Upper lobe of right lung (tissue), 1 donor: ENCODE results near the gene PUM1. TPM values are rescaled to one million over a fixed set of nuclear protein-coding genes. Genes with fewer than 3 reads are reported as not detected.
A peak's percentile ranks its signal among the peaks of the same experiment; 100 is the strongest.

ENCODE experiments used
- ATAC-seq: fragments of 200-7000 bp; cut with Tn5 transposase; one replicate; pipeline ENCODE4 v1.9.1; 2020; ENCODE audit warnings: mild to moderate bottlenecking, moderate library complexity
- DNase-seq: peaks from one replicate; pipeline ENCODE4 v3.0.0-alpha.2; 2020
- H3K27ac ChIP-seq: fragments of 200-600 bp; one replicate; pipeline ENCODE4 v1.8.0; 2022
- H3K27me3 ChIP-seq: fragments of 200-600 bp; one replicate; pipeline ENCODE4 v1.8.0; 2022; ENCODE audit warnings: mild to moderate bottlenecking
- H3K36me3 ChIP-seq: fragments of 200-600 bp; one replicate; pipeline ENCODE4 v1.8.0; 2022
- H3K4me1 ChIP-seq: fragments of 200-600 bp; one replicate; pipeline ENCODE4 v1.8.0; 2022
- H3K4me3 ChIP-seq: fragments of 200-600 bp; one replicate; pipeline ENCODE4 v1.8.0; 2022; ENCODE audit warnings: mild to moderate bottlenecking
- H3K9me3 ChIP-seq: fragments of 200-600 bp; one replicate; pipeline ENCODE4 v1.8.0; 2022
- CTCF ChIP-seq: fragments of 200-600 bp; IDR thresholded peaks from one replicate; pipeline ENCODE4 v1.8.0; 2022; ENCODE audit warnings: antibody characterized with exemption
- intact Hi-C: fragments of 100-400 bp; cut with DNase I; formaldehyde crosslinking; loops from one replicate; pipeline ENCODE4 v1.11.0; 2022
- total RNA-seq: library from RNA; stranded (reverse); fragmentation: NEBNext Ultra II Directional; extraction: Animal tissue kit (Norgen Biotek cat#: 25700); gene quantifications from one replicate; pipeline ENCODE4 v1.2.1, GENCODE V29; 2021
- donor health status: DM: no; HTN: yes; CAD: no; lungs with severe emphysema.

Gene PUM1
- total RNA-seq, 1 donor from 2014 or later: 117 TPM

- no peak overlapping the region for H3K4me3 ChIP-seq
- H3K9me3 ChIP-seq: no peaks in the 10 kb centered on the region
- no peaks in the 10 kb centered on the region for H3K27me3 ChIP-seq
- peaks cover 3% of the 10 kb centered on the region for H3K4me1 ChIP-seq
- intact Hi-C loops: no loop called here
- peak; percentile 34 for DNase-seq
- no peaks in the 10 kb centered on the region for H3K36me3 ChIP-seq
- no peak overlapping the region for H3K27ac ChIP-seq
- TF ChIP-seq CTCF: no peak
- ATAC-seq: no peak
These were observed 149.2 kb downstream of the PUM1 start for GRCh38 chr1:30916296-30916695.

DNA sequence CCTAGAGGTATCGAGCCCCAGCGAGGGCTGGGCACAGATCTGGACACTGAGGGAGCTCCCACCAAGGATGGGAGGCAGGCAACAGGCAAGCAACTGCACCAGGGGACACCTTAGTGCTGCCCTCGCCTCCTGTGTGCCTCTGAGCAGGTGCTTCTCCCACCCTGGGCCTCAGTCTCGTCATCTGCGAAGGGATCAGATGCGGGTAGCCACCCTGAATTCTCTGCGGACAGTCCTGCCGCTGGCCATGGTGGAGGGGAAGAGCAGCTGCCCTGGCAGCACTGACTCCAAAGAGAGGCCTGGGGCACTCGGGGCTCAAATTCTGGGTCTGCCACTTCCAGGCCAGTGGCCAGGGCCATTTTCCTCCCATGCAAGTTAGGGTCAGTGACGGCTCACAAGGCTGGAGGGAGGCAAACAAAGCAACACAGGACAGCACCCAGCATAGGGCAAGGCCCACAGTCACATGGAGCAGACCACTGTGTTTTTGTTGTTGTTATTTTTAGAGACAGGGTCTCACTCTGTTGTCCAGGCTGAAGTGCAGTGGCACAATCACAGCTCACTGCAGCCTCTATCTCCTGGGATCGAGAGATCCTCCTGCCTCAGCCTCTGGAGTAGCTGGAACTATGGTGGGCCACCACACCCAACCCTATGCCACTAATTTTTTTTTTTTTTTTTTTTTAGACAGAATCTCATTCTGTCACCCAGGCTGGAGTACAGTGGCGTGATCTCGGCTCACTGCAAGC, 149.9 kb downstream of the PUM1 start:
- no peaks in the 10 kb centered on the region for H3K27me3 ChIP-seq
- H3K9me3 ChIP-seq: no peaks in the 10 kb centered on the region
- no peak overlapping the region for H3K4me3 ChIP-seq
- ATAC-seq (no peak), DNase-seq (peak; percentile 58)
- H3K4me1 ChIP-seq: peaks cover 7% of the 10 kb centered on the region
- intact Hi-C loops: no loop called here
- no peak overlapping the region for H3K27ac ChIP-seq
- no peak for TF ChIP-seq CTCF
- H3K36me3 ChIP-seq: no peaks in the 10 kb centered on the region

GRCh38 chr1:30914931-30915330, 150.6 kb downstream of the PUM1 start:
- H3K27me3 ChIP-seq: no peaks in the 10 kb centered on the region
- ATAC-seq (no peak), DNase-seq (no peak)
- H3K4me3 ChIP-seq: no peak overlapping the region
- no peak for TF ChIP-seq CTCF
- H3K36me3 ChIP-seq: no peaks in the 10 kb centered on the region
- H3K9me3 ChIP-seq: no peaks in the 10 kb centered on the region
- intact Hi-C loops: loop anchor here (5.0 kb wide), 1 partner anchor 113 kb away; no protein-coding TSS in a partner anchor
- H3K4me1 ChIP-seq: peaks cover 7% of the 10 kb centered on the region
- no peak overlapping the region for H3K27ac ChIP-seq

- no peaks in the 10 kb centered on the region for H3K9me3 ChIP-seq
- no peak for DNase-seq
- no peak for TF ChIP-seq CTCF
- peaks cover 7% of the 10 kb centered on the region for H3K4me1 ChIP-seq
- ATAC-seq: no peak
- H3K27me3 ChIP-seq: no peaks in the 10 kb centered on the region
- no peaks in the 10 kb centered on the region for H3K36me3 ChIP-seq
- intact Hi-C loops: loop anchor here (5.0 kb wide), 1 partner anchor 112 kb away; no protein-coding TSS in a partner anchor
- H3K4me3 ChIP-seq: no peak overlapping the region
- no peak overlapping the region for H3K27ac ChIP-seq
These were observed 151.0 kb downstream of the PUM1 start for GRCh38 chr1:30914587-30914922.

DNA sequence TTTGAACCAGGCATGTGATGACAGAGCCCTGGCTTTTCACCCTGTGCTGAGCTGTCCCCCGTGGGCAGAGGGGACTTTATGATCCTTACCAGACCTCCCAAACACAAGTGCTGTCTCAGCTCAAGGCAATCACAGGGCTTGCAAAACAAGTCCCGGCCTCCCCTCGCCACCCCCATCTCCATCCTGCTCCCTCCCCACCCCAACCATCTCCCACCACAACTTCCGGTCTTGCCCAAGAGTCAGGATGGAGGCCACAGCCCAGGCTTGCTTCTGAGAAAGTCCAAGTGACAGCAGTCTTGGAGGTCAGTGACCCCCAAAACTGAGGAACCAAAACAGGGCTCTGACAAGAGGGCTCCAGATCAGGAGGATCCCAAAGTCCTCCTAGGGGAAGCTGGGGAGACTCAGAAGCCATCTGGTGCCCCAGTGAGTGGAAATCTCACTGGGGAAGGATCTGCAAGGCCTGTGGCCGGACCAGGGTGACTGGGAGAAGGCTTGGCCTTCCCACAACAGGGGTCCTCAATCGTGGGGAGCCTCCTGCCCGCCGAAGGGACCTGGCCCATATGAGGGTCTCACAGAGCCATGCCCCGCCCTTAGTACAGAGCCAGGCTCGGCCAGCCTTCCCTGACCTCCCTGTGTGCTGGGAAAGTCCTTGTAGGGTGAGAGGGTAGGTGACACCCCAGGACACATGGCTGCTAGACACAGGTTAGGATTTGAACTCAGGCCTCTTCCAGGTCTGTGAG, 152.4 kb downstream of the PUM1 start:
- Histone ChIP-seq H3K36me3 (no peaks in the 10 kb centered on the region), H3K4me3 (no peak overlapping the region), H3K4me1 (peaks cover 13% of the 10 kb centered on the region), H3K27me3 (no peaks in the 10 kb centered on the region), H3K9me3 (no peaks in the 10 kb centered on the region), H3K27ac (no peak overlapping the region)
- DNase-seq (peak; percentile 81), ATAC-seq (peak; percentile 60)
- no peak for TF ChIP-seq CTCF
- intact Hi-C loops: loop anchor here (5.0 kb wide), 1 partner anchor 111 kb away; no protein-coding TSS in a partner anchor
